HL-60 (cell line): Measurements from ENCODE around the gene SLC22A31.
"Not testable (repeated sequence)": the region's sequence is repeated elsewhere in the genome, so short reads cannot be mapped to it uniquely, and the experiment has no call there.

ENCODE experiments used
- DNase-seq, 2 experiments: peaks; one replicate each; pipeline ENCODE4 v3.0.0-alpha.2; 2010 to 2020; ENCODE audit warnings: low read depth in 1 of 2, low spot score in 1 of 2
- H3K27ac ChIP-seq: fragments of 250-450 bp; sonication (Bioruptor Pico); replicated peaks from 2 replicates; pipeline ENCODE4 v1.5.1; 2020; ENCODE audit warnings: mild to moderate bottlenecking, moderate library complexity
- H3K27me3 ChIP-seq: fragments of 250-450 bp; sonication (Bioruptor Pico); 2 replicates; pipeline ENCODE4 v1.5.1; 2021; ENCODE audit warnings: mild to moderate bottlenecking, moderate library complexity; ENCODE audit not compliant: insufficient read depth, poor library complexity, severe bottlenecking
- H3K4me3 ChIP-seq: replicated peaks from 2 replicates; pipeline ENCODE4 v1.5.1; 2011; ENCODE audit warnings: mild to moderate bottlenecking, control low read depth, low read length; ENCODE audit not compliant: insufficient read depth
- GABPA ChIP-seq: IDR thresholded peaks from 2 replicates; pipeline ENCODE4 v1.6.1; 2012; ENCODE audit warnings: low read depth
- POLR2AphosphoS5 ChIP-seq: IDR thresholded peaks from 2 replicates; pipeline ENCODE4 v1.6.1; 2012; ENCODE audit warnings: low read depth
- SPI1 ChIP-seq: IDR thresholded peaks from 2 replicates; pipeline ENCODE4 v1.6.1; 2012; ENCODE audit warnings: low read depth, mild to moderate bottlenecking, borderline replicate concordance
- TF ChIP-seq, protein P1 (sequence below): IDR thresholded peaks from 2 replicates; pipeline ENCODE4 v1.6.1; 2012; ENCODE audit warnings: low read depth; ENCODE audit not compliant: insufficient replicate concordance
- TF ChIP-seq, protein P2 (sequence below): IDR thresholded peaks from one replicate; pipeline ENCODE4 v1.5.1; 2011; ENCODE audit warnings: low read length, control low read depth, inconsistent platforms; ENCODE audit not compliant: insufficient read depth

Gene SLC22A31

DNA sequence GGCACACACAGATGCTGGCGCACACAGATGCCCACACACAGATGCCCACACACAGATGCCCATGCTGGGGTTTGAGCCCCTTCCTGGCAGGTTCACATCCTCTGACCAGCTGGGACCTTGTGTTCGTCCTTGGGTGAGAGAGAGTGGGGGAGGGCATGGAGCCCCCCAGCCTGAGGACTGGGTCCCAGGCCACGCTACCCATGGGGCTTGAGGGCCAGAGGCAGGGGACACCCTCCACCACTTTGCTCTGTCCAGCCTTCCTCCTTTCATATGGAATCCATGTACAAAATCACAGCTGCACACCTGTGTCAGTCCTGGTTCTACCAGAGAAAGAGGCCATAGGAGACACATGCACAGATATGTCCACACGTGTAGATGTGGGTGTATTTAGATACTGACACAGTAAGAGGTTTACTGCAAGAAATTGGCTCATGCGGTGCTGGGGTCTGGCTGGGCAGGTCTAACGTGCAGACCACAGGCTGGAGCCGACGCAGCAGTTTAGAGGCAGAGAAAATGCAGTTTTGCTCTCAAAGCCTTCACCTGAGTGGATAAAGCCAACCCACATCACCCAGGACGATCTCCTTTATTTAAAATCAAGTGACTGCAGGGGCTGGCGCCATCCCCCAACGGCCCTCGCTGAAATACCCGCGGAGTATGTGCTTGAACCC is 10.8 kb downstream of the SLC22A31 start:
- DNase-seq = no peak
- no peak for TF ChIP-seq SPI1
- no peak for TF ChIP-seq POLR2AphosphoS5
- TF ChIP-seq, protein P1, sequence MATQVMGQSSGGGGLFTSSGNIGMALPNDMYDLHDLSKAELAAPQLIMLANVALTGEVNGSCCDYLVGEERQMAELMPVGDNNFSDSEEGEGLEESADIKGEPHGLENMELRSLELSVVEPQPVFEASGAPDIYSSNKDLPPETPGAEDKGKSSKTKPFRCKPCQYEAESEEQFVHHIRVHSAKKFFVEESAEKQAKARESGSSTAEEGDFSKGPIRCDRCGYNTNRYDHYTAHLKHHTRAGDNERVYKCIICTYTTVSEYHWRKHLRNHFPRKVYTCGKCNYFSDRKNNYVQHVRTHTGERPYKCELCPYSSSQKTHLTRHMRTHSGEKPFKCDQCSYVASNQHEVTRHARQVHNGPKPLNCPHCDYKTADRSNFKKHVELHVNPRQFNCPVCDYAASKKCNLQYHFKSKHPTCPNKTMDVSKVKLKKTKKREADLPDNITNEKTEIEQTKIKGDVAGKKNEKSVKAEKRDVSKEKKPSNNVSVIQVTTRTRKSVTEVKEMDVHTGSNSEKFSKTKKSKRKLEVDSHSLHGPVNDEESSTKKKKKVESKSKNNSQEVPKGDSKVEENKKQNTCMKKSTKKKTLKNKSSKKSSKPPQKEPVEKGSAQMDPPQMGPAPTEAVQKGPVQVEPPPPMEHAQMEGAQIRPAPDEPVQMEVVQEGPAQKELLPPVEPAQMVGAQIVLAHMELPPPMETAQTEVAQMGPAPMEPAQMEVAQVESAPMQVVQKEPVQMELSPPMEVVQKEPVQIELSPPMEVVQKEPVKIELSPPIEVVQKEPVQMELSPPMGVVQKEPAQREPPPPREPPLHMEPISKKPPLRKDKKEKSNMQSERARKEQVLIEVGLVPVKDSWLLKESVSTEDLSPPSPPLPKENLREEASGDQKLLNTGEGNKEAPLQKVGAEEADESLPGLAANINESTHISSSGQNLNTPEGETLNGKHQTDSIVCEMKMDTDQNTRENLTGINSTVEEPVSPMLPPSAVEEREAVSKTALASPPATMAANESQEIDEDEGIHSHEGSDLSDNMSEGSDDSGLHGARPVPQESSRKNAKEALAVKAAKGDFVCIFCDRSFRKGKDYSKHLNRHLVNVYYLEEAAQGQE = no peak
- TF ChIP-seq, protein P2, sequence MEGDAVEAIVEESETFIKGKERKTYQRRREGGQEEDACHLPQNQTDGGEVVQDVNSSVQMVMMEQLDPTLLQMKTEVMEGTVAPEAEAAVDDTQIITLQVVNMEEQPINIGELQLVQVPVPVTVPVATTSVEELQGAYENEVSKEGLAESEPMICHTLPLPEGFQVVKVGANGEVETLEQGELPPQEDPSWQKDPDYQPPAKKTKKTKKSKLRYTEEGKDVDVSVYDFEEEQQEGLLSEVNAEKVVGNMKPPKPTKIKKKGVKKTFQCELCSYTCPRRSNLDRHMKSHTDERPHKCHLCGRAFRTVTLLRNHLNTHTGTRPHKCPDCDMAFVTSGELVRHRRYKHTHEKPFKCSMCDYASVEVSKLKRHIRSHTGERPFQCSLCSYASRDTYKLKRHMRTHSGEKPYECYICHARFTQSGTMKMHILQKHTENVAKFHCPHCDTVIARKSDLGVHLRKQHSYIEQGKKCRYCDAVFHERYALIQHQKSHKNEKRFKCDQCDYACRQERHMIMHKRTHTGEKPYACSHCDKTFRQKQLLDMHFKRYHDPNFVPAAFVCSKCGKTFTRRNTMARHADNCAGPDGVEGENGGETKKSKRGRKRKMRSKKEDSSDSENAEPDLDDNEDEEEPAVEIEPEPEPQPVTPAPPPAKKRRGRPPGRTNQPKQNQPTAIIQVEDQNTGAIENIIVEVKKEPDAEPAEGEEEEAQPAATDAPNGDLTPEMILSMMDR = no peak
- no peak for TF ChIP-seq GABPA
- Histone ChIP-seq H3K27me3 (no peaks in the 10 kb centered on the region), H3K4me3 (no peak overlapping the region), H3K27ac (no peak overlapping the region)

DNA sequence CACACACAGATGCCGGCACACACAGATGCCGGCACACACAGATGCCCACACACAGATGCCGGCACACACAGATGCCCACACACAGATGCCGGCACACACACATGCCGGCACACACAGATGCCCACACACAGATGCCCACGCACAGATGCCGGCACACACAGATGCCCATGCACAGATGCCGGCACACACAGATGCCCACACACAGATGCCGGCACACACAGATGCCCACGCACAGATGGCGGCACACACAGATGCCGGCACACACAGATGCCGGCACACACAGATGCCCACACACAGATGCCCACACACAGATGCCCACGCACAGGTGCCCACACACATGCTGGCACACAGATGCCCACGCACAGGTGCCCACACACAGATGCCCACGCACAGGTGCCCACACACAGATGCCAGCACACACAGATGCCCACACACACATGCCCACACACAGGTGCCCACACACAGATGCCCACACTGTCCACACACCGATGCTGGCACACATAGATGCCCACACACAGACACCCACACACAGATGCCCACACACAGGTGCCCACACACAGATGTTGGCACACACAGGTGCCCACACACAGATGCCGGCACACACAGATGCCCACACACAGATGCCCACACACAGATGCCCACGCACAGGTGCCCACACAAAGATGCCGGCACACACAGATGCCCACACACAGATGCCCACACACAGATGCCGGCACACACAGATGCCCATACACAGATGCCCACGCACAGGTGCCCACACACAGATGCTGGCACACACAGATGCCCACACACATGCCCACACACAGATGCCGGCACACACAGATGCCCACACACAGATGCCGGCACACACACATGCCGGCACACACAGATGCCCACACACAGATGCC is 11.6 kb downstream of the SLC22A31 start:
- H3K27me3 ChIP-seq, DNase-seq, H3K4me3 ChIP-seq, H3K27ac ChIP-seq: not testable (repeated sequence)

DNA sequence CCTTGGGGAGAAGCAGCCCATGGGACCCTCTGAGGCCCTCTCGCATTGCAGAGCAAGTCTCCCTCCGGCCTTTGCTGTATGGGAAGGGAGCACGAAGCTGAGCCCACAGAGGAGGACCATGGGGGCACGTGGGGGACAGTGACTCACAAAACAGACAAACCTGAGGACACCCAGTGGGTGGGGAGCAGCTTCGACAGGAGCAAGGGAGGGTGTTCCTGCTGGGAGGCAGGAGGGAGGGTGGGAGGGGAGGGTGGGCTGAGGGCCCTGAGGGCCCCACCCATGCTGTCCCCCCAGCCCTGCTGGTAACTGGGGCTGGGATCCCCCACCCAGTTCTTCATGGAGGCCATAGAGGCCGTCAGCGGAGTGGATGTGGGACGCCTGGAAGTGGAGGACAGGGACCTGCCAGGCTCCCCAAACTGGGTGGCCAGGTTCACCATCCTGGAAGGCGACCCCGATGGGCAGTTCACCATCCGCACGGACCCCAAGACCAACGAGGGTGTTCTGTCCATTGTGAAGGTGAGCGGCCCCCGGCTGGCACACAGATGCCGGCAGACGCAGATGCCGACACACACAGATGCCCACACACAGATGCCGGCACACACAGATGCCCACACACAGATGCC is 12.5 kb downstream of the SLC22A31 start:
- DNase-seq = no peak
- TF ChIP-seq, protein P1 = no peak
- TF ChIP-seq, protein P2 = no peak
- TF ChIP-seq SPI1 (no peak), POLR2AphosphoS5 (no peak)
- Histone ChIP-seq H3K27me3 (no peaks in the 10 kb centered on the region), H3K4me3 (no peak overlapping the region), H3K27ac (no peak overlapping the region)

DNA sequence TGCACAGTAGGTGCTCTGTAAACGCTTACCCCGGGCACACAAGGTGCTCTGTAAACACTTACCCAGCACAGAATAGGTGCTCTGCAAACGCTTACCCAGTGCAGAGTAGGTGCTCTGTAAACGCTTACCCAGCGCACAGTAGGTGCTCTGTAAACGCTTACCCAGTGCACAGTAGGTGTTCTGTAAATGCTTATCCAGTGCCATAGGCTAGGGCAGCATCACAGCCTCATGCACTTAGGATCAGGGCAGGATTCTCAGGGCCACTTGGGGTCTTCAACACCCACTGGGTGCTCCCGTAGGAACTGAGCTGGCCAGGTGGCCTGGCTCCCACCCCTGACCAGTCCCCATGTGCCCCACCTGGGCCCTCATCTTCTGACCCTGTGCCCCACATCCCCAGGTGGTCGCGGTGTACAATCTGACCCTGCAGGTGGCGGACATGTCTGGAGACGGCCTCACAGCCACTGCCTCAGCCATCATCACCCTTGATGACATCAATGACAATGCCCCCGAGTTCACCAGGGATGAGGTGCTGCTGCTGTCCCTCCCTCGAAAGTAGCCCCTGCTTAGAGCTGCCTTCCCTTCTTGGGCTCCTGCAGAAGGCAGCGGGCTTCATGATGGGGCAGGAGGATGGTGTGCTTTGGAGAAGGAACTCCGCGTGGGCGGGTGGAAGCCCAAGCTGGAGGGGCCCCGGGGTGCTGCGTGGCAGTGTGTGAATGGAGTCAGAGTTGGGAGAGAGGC is 13.1 kb downstream of the SLC22A31 start:
- no peak overlapping the region for H3K27ac ChIP-seq
- H3K4me3 ChIP-seq = no peak overlapping the region
- DNase-seq = peak in 1 of 2 experiments; percentile 22
- no peaks in the 10 kb centered on the region for H3K27me3 ChIP-seq
- TF ChIP-seq POLR2AphosphoS5 = no peak

DNA sequence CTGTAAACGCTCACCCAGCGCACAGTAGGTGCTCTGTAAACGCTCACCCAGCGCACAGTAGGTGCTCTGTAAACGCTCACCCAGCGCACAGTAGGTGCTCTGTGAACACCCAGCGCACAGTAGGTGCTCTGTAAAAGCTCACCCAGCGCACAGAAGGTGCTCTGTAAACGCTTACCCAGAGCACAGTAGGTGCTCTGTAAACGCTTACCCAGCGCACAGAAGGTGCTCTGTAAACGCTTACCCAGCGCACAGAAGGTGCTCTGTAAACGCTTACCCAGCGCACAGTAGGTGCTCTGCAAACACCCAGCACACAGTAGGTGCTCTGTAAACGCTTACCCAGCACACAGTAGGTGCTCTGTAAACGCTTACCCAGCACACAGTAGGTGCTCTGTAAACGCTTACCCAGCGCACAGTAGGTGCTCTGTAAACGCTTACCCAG is 13.7 kb downstream of the SLC22A31 start:
- DNase-seq, H3K4me3 ChIP-seq, H3K27ac ChIP-seq, H3K27me3 ChIP-seq: not testable (repeated sequence)

DNA sequence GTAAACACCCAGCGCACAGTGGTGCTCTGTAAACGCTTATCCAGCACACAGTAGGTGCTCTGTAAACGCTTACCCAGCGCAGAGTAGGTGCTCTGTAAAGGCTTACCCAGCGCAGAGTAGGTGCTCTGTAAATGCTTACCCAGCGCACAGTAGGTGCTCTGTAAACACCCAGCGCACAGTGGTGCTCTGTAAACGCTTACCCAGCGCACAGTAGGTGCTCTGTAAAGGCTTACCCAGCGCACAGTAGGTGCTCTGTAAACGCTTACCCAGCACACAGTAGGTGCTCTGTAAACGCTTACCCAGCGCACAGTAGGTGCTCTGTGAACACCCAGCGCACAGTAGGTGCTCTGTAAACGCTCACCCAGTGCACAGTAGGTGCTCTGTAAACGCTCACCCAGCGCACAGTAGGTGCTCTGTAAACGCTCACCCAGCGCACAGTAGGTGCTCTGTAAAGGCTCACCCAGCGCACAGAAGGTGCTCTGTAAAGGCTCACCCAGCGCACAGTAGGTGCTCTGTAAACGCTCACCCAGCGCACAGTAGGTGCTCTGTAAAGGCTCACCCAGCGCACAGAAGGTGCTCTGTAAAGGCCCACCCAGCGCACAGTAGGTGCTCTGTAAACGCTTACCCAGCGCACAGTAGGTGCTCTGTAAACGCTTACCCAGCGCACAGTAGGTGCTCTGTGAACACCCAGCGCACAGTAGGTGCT is 14.3 kb downstream of the SLC22A31 start:
- not testable (repeated sequence) for H3K27me3 ChIP-seq, H3K4me3 ChIP-seq, DNase-seq, H3K27ac ChIP-seq
